ENCODE results near the gene ENAH.
A peak's percentile ranks its signal among the peaks of the same experiment; 100 is the strongest.

Gene ENAH

DNA sequence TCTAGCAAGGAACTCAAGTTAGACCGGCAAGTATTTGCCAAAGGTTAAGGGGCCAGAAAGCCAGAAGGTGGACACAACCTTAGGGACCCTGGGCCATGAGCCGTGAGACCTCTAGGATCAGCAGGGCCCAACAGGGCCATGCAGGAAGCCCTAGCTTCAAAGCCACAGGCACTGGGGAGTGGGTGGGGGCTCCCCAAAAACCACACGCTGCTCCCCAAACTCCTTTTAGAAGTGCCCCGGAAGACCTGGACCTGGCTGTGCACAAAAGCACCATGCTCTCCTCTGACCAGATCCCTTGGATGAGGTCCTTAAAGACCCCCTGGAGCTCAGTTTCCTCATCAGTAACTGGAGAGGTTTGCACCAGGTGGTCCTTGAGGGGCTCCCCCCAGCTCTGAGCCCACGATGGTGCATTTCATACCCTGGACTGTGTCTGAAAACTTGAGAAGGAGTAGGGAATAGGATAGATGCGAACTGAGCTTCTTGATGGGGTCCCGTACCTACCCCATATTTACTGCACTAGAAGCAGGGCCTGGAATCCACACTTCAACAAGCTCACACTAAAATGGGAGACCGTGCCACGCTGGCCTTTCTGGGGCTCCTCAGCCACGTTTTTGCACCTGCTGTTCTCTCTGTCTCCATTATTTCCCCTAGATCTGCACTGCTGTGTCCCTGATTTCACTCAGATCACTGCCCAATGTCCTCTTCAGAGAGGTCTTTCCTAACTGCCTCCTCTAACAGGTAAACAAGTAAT is 184.5 kb downstream of the ENAH start:
- no peak for DNase-seq

DNA sequence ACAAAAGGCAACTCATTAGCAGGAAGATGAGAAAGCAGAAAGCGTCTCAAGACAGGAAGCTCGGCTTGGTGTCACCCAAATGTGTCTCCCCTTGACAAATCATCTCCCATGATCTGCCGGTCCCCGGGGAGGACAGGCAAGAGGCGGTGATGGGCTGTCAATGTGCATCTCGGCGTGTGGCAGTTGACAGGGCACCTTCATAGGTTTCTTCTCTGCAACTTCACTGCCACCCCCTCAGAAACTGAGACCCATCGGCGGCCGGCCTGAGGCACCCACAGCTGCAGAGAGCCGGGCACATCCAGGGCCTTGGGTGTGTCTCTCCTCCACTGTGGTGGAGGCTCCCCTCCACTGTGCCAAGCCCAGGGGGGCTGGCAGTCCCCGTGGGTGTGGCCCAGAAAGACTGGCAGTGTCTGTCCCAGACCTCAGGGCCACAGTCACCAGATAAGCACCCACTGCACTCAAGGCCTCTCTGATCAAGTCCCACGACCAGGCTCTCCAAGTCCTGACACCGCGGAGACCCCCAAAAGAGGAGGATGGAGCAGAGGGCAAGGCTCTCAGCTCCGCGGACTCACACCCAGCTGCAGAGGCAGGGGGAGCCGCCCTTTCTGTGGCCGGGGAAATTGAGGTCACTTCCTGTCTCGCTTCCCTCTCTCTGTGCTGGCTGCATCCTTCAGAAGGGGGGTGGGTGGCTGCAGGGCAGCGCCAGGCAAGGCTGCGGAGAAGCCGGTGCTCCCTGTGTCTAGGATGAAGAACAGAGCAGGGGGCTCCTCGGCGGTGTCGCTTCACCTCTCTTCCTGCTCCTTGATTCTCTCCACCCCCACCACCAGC is 185.5 kb downstream of the ENAH start:
- peak; percentile 76 for DNase-seq

DNA sequence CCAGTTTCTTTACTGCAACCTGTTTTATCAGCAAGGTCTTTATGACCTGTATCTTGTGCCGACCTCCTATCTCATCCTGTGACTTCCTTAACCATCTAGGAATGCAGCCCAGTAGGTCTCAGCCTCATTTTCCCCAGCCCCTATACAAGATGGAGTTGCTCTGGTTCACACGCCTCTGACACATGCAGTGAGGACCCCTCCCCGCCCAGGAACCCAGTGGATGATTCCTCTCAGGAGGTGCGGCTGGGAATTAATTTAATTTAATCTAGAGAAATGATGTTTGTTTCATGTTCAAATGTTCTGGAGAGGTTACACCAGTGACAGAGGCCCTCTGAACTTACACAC is 186.1 kb downstream of the ENAH start:
- no peak for DNase-seq

DNA sequence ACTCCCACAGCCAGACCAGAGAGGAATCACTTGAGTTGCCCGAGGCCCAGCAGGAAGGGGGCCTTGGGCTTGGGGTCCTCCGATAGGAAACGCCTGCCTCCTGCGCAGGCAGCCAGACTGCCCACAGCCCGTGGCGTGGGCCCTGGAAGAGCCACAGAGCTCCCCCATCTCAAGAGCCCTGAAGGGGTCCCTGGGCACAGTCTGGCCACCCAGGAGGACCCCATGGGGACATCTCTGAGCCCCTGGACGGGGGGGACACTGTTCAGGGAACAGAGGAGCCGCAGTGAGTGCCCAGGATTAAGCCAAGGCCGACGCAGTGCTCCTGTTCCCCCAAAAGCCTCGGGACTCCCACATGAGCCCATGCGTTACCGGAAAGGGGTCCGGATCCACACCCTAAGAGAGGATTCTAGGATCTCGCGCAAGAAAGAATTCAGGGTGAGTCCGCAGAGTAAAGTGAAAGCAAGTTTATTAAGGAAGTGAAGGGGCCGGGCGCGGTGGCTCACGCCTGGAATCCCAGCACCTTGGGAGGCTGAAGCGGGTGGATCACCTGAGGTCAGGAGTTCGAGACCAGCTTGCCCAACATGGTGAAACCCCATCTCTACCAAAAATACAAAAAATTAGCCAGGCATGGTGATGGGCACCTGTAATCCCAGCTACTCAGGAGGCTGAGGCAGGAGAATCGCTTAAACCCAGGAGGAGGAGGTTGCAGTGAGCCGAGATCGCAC is 187.0 kb downstream of the ENAH start:
- DNase-seq: no peak

DNA sequence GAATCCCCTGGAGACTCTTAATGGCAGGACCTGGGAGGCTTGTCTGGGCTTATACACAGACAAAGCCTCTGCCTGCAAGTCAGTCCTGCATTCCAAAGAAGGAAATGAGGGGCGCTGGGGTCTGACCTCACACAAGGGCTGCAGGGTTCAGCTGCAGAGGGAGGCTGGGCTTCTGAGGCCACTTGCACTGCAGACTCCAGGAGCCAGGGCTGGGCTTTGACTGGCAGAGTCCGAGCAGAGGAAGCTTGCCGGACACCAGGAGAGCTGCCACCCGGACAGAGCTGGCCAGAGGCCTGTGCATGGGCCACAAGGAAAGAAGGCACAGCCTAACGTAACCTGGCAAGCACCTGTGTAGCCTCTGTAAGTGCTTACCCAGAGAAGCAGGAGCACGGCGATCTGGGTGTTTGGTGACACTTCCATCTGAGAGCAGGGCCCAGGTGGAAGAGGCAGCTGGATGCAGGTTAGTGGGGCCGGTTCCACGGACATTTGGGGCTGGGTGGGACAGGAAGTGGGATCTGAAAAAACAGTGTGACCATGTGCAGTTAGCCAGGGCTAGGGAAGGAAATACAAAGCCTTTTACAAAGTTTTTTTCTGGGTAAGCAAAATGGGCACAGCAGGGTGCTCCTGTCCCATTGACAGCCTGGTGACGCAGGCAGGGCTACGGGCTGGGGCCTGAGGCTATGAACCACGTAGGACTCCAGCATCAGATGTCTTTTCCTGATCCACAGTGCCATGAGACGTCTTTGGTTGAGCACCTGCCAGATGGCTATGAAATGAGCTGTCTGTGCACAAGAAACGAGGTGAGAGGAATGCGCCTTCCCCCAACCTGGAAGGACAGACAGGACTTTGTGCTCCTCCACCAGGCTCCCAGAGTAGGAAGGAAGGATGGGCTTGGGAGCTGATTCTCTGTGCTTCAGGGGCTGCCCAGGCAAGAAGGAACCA is 187.8 kb downstream of the ENAH start:
- no peak for DNase-seq

DNA sequence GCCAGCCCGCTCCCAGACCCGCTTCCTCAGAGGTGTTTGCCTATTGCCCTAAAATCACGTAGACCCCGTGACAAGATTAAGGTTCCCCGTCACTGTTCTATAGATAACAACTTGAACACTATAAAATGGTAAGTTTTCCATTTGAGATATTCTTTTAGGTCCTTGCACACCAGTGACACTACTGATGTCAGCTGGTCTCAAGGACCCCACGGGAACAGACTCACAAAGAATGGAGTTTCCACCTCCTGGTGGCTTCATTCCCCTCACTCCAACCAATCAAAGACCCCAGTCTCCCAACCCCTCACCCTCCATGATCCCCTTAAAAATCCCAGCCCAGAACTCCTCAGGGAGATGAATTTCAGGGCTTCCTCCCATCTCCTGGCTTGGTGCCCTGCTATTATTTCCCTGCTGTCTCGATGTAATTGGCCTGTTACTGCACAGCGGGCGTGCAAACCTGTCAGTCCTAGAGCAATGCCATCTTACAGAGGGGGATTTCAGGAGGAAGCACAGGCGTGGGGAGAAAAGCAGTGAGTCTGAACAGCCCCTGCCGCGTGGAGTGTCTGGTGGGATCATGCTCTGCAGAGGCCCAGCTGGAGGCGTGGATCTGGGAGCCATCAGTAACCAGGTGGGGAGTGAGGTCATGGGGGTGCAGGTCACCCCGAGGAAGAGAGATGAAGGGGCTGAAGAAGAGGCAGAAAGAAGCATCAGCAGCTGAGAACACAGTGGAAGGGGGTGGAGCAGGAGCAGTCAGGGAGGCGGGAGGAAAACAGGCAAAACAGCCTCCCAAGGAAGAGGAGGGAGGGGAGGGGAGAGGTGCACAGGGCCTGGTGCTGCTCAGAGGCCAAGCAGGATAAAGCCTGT is 190.0 kb downstream of the ENAH start:
- DNase-seq: no peak

DNA sequence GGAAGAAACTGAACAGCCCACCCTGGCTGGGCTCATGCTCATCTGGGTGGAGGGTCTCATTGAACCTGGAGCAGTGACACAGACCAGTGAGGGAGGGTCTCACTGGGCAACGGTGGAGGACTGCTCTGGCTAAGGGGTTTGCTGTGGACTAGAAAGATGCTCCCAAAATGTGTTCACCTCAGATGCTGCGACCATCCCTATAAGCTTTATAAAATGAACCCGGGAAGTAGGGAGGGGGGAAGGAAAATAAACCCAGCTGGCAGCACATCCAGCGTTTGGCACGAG is 190.6 kb downstream of the ENAH start:
- DNase-seq: no peak

DNA sequence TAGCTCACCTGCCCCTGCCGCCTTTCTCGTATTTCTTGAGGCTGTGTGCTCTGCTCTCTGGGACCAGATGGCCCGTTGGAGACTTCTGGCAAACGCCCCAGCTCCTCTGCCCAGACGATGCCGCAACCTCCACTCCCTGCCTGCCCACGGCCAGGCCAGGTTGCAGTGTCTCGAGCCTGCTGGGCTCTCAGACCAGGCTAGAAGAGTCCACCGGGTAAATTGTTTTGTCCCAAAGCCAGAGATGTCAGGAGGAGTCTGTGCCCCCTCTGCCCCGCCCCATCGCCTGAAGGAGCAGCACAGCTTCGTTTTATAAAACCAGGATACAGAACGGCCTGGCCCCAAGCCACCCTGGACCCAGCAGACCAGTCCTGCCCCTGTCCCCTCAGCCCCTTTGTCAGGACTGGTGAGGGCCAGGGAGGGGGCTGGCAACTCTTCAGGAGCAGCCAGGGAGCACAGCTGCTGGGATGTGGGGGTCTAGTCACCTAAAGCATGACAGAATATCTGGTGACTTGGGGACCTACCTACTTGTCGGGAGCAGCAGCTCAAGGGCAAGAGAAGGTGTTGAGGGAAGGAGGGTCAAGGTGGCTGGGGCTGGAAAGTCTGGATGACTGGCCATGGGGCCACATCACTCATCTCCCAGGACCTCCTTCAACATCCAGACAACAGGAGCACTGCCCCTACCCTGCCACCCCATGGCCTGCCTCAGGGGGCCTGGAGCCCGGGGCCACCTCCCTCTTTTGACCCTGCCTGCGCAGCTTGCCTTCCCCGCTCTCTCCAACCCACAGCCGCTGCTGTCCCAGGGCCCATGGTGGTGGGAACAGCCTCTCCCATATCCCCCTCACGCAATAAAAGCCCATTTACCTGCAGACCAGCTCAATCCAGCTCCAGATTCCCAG is 191.1 kb downstream of the ENAH start:
- no peak for DNase-seq

DNA sequence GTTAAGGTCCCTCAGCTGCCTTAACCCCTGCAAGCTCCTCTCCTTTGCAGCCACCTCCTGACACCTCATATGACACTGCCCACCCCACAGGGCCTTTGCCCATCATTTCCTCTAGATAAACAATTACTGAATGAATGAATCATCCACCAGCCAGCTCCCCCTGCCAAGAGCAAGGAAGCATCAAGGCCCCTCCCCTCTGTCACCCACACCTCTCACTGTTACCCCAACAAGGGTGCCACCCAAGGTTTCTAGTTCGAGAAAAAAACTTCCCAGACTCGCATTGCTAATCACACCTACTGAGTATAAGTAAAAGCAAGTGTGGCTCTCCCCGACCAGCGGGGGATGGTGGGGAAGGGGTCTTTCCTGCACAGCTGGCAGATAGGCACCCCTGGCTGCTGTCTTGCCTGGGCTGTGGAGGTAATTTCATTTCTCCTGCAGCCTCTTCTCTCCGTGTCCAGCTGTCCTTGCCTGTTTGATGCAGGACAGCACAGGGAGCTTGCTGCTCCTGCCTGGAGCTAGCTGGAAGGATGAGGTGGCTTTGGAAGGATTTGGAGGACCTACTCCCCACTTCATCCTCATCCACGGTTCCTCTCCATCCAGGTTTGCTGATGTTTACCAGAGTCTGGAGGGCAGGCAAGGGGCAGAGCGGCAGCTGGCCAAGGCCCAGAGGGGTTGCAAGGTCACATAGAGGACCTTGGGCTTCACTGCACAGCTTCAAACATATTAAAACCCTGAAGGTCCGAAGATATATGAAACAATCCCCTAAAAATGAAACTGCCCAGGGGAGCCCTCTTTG is 192.0 kb downstream of the ENAH start:
- peak; percentile 66 for DNase-seq

DNA sequence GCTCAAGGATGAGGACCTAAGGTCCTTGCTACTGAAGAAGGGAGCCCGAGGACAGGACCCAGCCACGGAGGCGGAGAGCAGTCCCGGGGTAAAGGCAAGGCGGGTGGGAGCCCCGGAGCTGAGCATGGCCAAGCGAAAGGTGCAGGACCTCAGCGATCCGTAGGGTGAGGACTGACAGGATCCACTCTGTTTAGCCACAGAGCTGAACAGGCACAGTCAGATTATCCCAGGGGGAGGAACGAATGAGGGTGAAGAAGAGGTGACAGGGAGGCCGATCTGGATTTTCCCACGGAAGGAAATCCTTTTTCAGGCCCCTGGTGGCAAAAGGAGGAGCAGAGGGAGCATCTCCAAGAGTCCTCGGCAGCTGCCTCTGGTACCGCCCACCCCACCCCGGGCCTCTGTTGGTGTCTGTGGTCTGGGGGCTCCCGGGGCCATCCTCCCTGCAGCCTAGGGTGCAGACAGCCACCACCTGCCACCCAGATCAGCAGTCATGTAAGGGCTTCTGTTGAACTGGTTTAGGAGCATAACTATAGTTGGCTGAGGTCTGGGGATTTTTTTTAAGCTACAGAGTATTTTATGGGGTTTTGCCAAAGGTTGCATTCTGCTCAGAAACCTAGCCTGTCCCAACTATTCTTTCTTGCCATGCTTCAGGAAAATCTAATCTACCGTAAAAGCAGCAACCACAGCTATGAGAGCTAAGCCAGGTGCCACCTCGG is 192.7 kb downstream of the ENAH start:
- no peak for DNase-seq

DNA sequence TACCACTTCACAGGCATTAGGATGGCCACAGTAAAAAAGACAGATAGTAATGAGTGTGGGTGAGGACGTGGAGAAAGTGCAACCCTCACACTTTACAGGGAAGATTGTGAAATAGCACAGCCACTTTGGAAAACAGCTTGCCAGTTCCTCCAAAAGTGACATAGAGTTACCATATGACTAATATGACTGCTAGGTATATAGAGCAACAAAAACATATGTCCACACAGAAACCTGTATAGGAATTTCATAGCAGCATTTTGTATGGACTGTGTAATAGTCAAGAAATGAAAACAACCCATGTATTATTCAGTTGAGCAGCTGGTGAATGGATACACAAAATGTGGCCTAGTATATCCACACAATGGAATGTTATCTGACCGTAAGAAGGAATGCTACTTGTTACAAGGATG is 194.7 kb downstream of the ENAH start:
- DNase-seq: no peak

DNA sequence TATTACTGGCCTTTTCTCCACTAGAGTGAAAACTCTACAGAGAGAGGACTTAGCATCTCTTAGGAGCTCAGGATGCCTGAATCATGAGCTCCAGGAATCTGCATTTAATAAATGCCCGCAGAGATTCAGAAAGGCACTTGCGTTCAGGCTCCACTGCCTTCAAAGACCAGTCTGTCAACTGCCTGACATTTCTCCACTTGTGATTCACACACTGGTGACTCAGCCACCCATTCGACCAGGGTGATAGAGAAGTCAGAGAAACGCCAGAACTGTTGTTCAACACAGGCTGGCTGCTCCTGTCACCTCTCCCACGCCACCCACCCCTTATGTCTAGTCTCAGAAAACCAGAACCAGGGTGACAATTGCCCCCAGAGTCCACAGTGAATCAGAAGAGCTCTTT is 198.2 kb downstream of the ENAH start:
- DNase-seq: peak; percentile 85

DNA sequence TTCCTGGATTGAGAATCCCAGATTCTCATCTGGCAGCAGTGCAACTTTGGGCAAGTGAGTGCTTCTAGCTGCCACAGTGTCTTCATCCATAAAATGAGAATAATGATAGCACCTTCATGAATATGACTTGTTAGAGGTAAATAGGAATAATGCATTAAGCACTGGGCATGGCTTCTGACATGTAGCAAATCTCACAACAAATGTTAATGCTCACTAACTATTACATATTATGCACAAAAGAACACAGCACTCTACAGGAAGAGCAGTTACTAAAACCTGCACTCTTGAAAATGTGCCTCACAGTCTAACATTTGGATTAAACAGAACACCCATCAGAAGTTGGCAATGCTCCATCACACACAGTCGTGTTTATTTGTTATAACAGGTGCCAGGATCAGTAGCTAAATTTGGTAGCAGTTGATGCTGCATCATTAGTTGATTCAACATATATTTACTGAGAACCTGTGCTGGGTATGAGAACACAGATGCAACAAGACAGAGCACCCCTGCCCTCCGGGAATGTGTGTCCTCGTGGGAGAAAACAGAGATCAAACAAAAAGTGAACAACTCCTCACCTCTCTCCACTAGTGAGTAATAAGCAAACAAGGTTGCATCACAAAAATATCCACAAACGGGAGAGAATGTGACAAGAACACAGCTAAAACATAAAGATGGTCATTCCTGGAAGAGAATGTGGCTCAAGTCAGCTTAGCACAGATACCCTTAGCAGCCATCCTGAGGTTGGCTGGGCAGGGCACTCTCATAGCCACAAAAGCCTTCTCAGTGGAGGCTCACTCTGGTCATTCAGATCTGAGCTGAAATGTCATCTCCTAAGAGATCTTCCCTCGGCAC is 198.9 kb downstream of the ENAH start:
- DNase-seq: no peak

DNA sequence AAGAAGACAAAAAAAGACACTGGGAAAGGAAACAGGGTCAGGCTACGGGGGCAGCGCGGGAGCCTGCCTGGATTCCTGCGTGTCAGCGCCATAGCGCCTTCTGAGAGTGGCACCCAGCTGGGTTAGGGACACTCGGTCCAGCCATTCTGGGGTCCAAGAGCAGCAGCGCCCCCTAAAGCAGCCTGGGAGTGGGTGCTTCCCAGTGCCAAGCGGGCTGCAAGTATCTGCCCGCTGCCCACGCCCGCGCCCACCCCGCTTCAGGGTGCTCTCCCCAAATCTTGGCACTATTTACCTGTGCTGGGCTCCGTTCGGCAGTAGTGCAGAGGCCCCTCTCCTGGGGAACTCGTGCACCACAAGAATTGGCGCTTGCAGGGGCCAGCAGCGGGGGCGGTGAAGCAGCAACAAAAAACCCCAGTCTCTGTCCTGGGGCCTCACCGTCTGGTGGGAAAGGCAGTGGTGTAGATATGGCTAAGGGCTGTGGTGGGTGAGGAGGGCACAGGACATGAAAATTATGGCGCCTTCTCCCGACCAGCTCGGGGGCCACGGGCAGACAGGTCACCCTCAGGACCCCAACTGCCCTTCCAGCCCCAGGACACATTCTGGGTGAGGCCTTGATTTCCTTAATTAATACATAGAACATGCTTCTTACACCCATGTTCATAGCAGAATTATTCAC is 200.9 kb downstream of the ENAH start:
- no peak for DNase-seq

DNA sequence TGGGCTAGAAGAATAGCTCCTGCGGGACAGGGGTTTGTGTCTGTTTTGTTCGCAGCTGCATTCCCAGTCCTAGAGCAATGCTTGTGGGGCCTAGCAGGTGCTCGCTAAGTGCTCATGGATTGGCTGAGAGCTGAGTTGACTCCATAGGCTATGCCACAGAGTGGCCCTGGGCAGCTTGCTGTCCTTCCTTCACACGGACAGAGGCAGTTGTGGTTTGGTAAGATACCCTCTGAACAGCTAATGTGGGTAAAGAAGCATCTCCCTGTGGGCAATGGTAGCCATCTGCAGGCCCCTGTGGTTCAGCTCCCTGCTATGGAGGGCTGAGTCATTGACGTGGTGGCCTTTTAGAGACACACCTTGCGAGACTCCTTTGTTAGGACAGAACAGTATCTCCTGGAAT is 201.6 kb downstream of the ENAH start:
- no peak for DNase-seq

DNA sequence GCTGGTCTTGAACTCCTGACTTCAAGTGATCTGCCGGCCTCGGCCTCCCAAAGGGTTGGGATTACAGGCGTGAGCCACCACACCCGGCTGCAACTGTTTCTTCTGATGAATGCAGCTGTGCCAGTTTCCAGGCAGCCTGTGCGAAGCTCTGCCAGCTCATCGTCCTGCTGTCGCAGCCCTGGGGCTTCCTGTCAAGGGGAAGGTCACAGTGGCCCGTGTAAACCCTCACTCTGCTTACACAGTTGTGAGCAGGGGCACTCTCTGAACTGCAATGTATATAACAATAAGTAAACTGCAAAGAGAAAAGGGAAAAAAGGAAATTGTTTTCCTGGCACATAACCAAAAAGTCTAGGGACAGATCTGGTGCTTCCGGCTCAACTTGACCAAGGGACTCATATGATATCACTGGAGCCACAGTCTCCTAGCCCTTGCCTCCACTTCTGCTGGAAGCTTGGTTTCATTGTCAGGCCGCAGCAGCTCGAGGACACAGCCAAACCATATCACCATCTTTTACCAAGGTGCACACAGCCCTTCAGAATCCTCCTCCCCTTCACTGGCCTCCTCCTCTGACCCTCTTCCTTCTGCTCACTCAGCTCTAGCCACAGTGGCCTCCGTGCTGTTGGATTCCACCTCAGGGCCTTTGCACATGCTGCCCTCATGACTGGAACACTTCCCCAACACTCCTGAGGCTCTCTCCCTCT is 202.3 kb downstream of the ENAH start:
- no peak for DNase-seq

DNA sequence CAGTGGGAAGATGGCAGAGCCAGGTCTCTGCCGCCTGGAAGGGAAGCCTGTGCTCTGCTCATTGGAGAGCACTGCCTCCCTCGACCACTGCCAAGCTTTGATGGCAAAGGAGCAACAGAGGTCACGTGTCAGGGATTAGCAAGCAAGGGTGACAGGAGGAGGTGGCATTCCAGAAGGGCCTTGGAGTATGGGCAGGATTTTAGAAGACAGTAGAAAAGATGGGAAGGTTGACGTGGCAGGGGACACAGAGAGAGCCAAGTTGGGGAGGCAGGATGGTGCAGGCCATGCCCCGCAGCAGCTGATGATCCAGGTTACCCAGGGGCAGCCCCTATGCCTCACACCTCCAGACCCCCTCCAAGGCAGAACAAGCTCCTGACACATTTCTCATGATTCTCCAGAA is 203.1 kb downstream of the ENAH start:
- no peak for DNase-seq

All from activated naive CD4-positive, alpha-beta T cell treated with anti-CD3 and anti-CD28 coated beads, Interleukin-2, amount 50 U/mL, for 16 hours (primary cell).